HG03025 (cell line): ENCODE results near the gene ATG2B.
"Not testable (repeated sequence)": the region's sequence is repeated elsewhere in the genome, so short reads cannot be mapped to it uniquely, and the experiment has no call there.

ENCODE experiments used
- ATAC-seq: cut with Tn5 transposase; IDR thresholded peaks from one replicate; pipeline ENCODE4 v1.9.1; 2021; ENCODE audit warnings: mild to moderate bottlenecking, moderate library complexity; ENCODE audit not compliant: unreplicated experiment, low FRiP score

ATG2B gene

DNA sequence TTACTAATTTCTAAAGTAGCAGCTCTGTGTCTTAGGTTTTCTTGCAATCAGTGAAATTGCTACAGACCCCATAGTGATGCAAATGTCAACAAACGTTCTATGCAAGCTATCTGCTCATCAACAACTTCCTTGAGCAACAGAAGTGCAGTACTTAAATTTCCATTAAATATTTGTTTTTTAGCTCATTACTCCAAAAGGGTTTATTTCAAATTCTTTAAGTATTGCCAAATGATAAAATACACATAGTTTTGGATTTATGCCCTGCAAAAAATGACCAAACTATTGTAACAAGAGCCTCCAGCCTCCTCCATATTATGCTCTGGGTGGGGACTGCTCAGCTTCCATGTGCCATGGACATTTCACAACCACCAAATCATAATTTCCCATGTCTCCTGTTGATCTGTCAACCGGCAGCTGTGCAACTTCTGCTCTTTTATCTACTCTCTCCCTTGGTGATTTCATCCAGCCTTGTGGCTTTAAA, 102.8 kb downstream of the ATG2B start:
- no peak for ATAC-seq

DNA sequence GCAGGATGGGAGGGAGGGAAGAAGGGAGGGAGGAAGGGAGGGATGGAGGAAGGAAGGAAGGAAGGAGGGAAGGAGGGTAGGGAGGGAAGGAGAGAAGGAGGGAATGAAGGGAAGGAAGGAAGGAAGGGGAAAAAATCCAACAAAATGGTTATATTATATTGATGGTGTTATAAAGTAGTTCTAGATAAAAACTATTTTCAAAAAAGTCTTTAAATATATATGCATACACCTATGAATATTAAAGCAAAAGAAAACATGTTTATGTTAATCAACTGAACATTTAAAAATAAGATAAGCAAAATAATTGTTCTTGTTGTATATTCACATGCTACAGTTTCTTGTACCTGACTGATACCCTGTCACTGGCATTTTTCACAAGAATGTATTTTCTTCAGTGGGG, 105.2 kb downstream of the ATG2B start:
- ATAC-seq: no peak

DNA sequence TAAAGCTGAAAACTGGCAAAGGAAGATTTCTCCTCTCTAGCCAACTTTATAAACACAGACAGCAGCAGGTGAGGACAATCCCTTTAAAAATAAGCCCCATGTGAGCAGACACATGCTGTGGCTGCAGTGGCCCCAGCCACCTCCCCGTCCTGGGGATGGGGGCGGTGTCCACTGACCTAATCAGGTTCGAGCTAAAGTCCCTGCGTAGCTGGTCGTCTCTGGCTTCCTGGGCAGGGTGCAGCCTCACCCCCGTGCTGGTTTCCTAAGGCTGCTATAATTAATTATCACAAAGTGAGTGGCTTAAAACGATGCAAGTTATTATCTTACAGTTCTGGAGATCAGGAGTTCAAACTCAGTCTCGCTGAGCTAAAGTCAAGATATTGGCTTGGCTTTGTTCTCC, 106.1 kb downstream of the ATG2B start:
- no peak for ATAC-seq

DNA sequence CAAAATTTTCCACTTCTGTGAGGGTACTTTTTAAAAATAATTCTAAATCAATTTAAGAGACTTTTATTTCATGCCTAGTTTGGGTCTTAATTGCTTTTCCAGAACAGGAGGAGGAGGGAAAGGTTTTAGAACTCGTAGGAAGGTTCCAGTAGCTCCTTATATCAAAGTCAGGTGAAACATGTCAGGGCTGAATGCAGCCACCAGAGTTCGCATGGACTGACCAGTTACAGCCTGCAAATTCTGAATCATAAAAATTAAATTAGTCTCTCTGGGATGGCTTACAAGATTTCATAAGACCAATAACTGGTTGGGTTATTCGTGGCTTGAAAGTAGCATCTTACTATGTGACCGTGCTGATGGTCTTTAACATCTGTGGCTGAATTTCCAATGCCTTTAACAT, 106.7 kb downstream of the ATG2B start:
- ATAC-seq: no peak

DNA sequence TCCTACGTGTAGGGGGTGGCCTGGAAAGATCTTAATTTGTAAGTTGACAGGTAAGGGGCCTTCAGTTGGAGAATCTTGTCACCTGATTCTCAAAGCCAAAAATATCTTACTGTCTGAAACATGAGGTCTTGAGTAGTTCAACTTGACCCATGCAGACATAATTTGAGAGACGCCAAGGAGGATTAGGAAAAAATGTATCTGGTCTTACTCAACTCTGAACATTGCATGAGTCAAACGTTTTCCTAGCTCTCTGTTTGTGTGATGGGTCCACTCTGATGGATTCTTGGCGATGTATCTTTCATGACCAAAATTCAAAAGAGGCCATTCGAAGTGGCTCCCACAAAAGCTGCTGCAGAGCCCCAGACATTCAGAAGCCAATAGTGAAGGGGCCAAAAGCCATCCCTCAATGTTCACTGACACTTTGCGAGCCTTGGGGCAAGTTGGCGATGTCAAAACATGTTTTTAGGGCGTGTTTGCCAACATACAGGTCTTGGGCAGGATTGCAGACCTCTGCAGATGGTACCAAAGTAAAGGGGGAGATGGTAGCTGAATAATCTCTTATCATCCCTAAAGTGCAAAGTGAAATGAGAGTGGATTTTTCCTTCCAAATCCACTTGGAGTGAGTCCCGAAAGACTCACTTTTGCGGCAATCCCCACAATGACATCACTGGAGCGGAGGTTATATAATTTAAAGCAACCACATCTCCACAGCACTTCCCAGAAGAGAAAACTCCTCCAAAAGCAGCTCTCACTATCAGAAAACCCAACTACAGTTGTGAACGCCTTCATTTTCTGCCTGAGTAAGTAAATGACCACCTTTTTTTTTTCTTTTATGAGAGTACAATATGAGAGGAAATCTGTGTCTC, 107.4 kb downstream of the ATG2B start, which contains the start of gene BDKRB1:
Gene BDKRB1, plus strand, starts transcription at position 710 of the 866 bp plus-strand sequence. CDS start 7,473 bp downstream, outside the sequence.
- no peak for ATAC-seq

DNA sequence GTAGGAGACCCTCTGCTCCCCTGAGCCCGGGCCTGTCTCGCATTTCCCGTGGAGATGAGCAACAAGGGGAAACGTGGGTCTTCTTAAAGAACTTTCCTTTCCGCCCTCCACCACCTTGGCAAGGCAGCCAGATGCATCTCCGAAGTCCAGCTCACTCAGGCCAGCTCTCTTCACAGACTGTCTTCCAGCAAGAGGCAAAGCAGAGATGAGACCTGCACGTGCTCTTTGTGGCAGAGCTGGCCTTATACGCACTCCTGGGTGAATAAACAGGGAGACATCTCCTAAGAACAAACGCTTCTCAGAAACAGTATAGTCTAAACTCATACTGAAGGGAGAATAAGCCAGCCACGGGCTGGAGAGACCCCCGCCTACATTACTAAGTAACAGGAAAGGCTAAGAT, 108.5 kb downstream of the ATG2B start:
- no peak for ATAC-seq

DNA sequence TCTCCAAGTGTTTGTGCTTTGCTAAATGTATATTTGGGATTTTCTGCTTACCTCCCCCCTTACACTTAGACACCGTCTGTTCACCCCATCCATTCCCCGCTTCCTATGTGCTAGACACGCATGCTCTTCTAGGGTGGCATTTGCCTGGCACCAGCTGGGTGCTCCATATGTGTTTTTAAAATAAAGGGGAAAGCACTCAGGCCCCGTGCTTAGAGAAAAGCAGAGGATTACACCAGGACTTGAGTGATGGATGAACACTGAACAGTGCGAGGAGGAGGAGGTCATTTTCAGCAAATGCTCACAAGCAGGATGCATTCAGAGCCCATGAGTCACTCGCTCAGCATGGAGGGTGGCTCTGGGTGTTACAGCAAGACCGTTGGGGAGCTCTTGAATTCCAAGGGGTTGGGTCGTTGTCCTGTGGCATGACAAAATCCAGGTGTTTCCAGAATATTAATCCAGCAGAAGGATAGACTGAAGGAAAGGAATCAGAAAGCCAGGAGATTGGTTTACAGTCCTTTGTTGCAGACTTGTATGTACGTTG, 110.1 kb downstream of the ATG2B start:
- no peak for ATAC-seq

DNA sequence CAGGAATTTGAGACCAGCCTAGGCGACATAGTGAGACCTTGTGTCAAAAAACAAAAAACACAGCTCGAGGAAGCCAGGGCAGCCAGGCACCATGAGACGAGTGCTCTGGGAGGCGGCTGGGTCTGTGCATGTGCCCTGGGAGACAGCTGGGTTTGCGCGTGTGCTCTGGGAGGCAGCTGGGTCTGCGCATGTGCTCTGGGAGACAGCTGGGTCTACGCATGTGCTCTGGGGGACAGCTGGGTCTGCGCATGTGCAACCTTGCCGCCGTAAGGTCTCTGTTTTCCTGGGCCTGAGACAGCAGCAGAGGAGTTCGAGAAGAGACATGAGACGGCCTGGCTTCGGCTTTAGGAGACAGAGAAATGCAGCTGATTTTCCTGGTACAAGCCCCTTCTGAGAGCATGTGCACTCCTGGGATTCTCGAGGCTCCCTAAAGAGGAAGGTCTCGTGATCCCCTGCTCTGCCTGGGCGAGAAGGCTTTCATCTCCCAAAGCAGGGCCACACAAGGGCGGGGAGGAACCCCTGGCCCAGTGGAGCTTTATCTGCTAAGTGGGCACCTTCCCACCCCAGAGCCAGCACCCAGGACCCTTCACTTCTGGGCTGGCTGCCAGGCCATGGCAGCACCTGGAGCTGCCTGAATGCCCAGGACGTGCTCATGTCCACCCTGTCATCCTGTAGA, 110.7 kb downstream of the ATG2B start:
- ATAC-seq: no peak

DNA sequence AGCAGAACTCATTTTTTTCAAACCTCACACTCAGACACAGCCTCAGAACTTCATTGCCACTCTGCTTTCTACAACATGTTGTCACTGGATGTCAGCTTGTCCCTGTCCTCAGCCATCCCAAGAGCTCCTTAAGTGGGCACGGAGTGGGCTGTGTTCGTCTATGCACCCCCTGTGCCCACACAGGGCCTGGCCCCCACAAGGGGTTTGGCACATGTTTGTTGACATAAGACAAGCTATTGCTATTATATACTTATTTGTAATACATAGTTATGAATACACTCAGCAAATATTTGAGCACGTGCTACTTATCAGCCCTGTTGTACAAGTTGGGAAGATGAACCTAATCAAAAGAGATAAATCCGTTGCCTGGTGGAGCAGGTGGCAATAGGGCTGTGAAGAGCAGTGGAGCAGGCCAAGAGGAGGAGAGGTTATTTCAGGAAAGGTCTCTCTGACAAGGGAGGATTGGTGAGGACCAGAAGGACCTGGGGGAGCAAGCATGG, 111.4 kb downstream of the ATG2B start:
- no peak for ATAC-seq

DNA sequence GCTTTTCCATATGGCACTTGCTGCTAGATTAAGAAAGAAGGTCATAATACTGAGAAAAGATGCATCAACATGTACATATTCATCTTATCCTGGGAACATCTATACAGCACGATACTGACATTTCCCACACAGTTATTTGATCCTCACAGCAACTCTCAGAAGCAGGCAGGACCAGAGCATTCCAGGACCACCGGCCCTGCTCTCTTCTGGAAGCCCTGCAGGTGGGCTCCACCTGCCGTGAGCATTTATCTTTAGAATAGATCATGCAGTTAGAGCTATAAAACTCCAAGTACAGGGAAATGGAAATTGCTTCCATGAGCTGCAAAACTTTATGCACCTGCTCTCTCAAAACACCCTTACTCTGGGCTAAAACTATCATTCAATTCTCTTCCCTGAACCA, 112.7 kb downstream of the ATG2B start:
- ATAC-seq: no peak

DNA sequence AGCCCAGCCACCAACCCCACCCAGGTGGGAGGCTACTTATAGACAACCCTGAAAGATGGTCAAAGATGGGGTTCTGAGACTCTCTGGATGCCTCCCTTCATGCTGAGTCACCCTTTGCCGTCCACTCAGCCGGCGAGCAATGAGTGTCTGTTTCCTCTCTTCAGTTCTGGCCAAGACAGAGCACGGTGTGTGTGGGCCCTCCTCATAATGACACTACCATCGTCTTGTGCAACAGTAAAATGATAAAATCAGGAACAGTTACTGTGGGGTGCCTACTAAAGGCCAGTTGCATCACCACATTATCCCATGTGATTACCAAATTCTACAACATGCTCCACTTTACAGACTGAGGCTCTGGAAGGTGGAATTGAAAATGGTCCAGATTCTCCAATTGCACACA, 114.1 kb downstream of the ATG2B start:
- no peak for ATAC-seq

DNA sequence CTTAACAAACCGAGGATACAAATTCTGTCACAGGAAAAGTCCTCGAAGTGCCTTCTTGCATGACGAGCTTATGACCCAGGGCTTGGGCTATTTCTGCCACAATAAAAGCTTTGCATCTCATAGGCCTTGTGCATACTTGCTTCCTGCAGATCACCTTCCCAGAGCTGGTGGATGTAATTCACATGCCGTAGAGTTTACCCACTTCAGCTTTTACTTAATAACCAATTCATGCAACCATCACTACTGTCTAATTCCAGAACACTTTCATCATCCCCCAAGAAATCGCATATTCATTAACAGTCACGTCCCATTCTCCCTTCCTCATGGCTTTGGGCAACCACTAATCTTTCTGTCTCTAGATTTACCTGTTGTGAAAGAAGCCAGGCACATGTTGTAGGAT, 116.1 kb downstream of the ATG2B start:
- ATAC-seq: no peak

DNA sequence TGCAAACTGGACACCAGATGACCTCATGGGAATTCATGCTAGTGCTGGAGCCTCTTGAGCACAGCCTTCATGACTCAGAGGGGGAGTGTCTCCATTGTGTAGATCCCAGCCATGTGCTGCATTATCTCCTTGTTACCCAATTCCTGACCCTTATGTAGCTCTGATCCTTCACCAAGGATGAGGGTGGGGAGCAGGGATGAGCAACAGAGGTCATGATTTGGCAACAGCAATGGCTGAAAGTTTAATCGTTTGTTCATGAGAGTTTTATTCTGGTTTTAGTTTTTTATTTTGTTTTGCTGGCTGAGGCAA, 116.6 kb downstream of the ATG2B start:
- no peak for ATAC-seq

DNA sequence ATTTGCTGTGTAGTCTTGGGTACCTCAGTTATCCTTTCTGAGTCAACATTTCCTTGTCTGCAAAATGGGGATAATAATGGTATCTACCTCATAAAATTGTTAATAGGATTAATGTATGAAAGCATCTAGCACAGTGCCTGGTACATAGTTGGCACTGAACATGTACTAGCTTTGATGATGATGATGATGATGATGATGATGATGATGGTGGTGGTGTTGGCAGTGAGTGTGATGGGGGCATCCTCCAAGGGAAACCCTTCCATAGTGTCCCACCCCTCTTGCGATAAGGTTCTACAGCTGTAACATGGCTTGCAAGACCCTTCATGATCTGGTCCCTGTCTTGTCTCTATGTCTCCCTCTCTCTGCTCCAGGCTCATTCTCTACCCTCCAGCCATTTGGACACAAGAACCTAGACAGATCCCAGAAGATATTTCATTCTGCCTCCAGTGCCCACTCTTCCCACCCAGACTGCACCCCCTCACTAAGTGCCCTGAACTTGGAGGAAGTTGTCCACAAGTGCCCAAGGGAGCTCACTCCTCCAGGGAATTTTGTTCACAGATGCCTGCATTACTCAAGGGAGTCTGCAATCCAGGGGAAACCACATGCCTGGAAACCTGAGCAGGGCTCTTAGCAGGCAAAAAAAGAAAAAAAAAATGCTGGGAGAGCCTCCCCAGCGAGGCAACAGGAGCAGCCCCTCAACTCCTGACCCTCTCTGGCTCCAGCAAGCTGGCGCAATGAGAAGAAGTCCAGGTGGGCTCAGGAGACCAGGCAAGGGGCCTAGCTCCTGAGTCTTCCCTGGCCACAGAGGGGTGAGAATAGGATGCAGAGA, 117.2 kb downstream of the ATG2B start:
- ATAC-seq: no peak

DNA sequence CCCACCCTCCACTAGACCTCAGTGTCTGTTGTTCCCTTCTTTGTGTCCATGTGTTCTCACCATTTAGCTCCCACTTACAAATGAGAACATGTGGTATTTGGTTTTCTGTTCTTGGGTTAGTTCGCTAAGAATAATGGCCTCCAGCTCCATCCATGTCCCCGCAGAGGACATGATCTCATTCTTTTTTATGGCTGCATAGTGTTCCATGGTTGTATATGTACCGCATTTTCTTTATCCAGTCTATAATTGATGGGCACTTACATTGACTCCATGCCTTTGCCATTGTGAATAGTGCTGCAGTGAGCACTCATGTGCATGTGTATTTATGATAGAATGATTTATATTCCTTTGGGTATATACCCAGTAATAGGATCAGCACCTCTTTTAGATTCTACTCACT, 118.1 kb downstream of the ATG2B start:
- not testable (repeated sequence) for ATAC-seq

DNA sequence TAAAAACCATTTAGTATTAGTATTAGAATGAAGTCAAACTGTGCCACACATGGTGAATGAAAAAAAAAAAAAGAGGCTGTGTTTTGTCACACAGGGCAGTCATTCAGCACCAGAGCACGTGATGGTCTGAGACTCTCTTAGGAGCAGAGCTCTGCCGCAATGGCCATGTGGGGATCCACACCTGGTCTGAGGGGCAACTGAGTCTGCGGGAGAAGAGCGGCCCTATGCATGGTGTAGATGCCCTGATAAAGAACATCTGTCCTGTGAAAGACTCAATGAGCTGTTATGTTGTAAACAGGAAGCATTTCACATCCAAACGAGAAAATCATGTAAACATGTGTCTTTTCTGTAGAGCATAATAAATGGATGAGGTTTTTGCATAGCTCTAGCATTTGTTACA, 119.4 kb downstream of the ATG2B start:
- ATAC-seq: no peak

DNA sequence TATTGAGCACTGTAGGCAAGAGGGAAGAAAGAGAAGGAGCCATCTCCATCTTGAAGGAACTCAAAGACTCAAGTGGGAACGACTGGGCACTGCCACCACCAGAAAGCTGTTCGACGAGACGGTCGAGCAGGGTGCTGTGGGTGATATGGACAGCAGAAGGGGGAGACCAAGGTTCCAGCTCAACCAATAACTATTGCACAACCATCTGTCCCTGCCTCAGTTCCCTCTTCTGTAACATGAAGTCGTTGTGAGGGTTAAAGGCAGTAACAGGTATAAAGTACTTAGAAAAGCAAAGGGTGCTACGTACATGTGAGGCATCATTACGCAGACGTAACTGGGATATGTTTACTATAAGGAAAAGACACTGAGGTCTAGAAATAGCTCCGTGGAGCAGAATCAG, 121.0 kb downstream of the ATG2B start:
- ATAC-seq: no peak

DNA sequence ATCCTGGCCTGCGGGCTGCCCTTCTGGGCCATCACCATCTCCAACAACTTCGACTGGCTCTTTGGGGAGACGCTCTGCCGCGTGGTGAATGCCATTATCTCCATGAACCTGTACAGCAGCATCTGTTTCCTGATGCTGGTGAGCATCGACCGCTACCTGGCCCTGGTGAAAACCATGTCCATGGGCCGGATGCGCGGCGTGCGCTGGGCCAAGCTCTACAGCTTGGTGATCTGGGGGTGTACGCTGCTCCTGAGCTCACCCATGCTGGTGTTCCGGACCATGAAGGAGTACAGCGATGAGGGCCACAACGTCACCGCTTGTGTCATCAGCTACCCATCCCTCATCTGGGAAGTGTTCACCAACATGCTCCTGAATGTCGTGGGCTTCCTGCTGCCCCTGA, 122.5 kb downstream of the ATG2B start:
- no peak for ATAC-seq

DNA sequence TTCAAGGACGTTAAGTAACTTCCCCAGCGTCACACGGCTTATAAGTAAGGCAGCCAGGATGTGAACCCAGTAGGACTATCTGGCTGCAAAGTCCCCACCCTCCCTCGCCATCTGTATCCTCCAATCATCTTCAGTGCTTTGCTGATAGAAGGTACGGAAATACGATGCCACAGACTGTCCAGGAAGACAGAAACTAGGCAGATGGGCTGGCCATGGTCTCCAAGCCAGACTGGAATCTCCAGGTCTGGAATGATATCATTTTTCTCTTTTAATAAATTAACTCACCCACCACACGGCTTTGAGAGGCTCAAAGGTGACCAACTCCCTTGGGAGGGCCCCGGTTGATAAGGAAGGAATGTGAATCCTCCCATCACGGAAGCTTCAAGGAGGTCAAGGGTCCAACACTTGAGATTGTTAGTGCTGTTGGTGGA, 123.4 kb downstream of the ATG2B start:
- no peak for ATAC-seq

DNA sequence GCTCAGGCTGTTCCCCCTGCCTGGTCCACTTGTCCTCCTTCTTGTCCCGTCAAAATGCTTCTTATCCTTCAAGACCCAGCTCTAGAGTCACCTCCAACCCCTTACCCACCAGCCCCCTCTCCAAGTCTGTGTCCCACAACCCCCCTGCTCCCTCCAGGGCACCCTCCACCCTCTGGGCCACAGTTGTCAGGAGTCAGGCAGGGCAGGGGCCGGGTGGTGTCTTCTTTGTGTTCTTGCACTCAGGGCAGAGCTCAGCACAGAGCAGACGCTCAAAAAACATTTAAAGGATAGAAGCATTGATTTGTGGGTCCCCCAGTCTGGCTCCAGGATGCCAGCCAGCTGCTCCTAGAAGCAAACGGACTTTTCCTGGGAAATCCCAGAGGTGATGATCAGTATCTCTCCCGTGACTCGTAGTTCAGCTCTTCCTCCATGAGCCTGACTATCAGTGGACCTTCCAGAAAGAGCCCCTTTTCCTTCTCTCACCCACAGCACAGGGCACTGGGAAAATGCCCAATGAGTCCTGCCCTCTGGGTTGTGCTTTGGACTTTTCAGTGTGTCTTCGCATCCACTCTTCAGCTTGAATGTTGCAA, 124.4 kb downstream of the ATG2B start:
- ATAC-seq: no peak
